K562 (cell line): ENCODE results near the gene JUND. TPM values are rescaled to one million over a fixed set of nuclear protein-coding genes. Genes with fewer than 3 reads are reported as not detected.

Experiments used
- ATF7 ChIP-seq: fragments of 450-650 bp; IDR thresholded peaks from 2 replicates; pipeline ENCODE4 v1.7.1; 2014; ENCODE audit warnings: mild to moderate bottlenecking, moderate library complexity
- CCNT2 ChIP-seq: IDR thresholded peaks from 2 replicates; pipeline ENCODE4 v1.6.1; 2011; ENCODE audit warnings: borderline replicate concordance, low read depth, mild to moderate bottlenecking, moderate library complexity, mixed read lengths, low read length; ENCODE audit not compliant: insufficient read length; ENCODE audit errors: extremely low read depth
- EGR1 ChIP-seq: fragments of 450-650 bp; conservative IDR thresholded peaks from 2 replicates; pipeline ENCODE4 v1.6.1; 2017; ENCODE audit warnings: mild to moderate bottlenecking
- FOSL1 ChIP-seq: fragments of 200-800 bp; sonication (Bioruptor generic); conservative IDR thresholded peaks from 2 replicates; pipeline ENCODE4 v1.6.1; 2016; ENCODE audit warnings: missing genetic modification characterization, missing compliant biosample characterization
- HMGN3 ChIP-seq: IDR thresholded peaks from 2 replicates; pipeline ENCODE4 v1.6.1; 2011; ENCODE audit warnings: borderline replicate concordance, low read depth, mild to moderate bottlenecking, mixed read lengths, low read length; ENCODE audit not compliant: insufficient read length; ENCODE audit errors: extremely low read depth
- JUN ChIP-seq, 2 experiments: sonication (generic) in 1 of 2; formaldehyde crosslinking in 1 of 2; IDR thresholded peaks; 2 replicates each; pipeline versions ENCODE4 v1.6.1 to v1.8.0; 2012 to 2022; ENCODE audit warnings: borderline replicate concordance in 2 of 2, mild to moderate bottlenecking in 2 of 2, improper control_type of control experiment in 1 of 2, low read depth in 1 of 2, low read length in 1 of 2, missing genetic modification reagents in 1 of 2
- JUND ChIP-seq, 2 experiments: IDR thresholded peaks; 2 replicates in 1 of 2; 3 replicates in 1 of 2; pipeline ENCODE4 v1.6.1; 2011; ENCODE audit warnings: borderline replicate concordance in 2 of 2, low read depth in 2 of 2, low read length in 2 of 2, improper control_type of control experiment in 1 of 2, missing biosample characterization in 1 of 2, missing genetic modification characterization in 1 of 2, missing genetic modification reagents in 1 of 2
- KDM1A ChIP-seq, 2 experiments: fragments of 450-650 bp; IDR thresholded peaks; 2 replicates each; pipeline ENCODE4 v1.6.1; 2016; ENCODE audit warnings: mild to moderate bottlenecking in 2 of 2
- ZFX ChIP-seq: sonication (generic); formaldehyde crosslinking; IDR thresholded peaks from 2 replicates; pipeline ENCODE4 v1.8.0; 2022; ENCODE audit warnings: mild to moderate bottlenecking, missing genetic modification reagents, moderate library complexity
- polyA plus RNA-seq, 8 experiments: library from polyadenylated mRNA; depleted of rRNA in 4 of 8; stranded (reverse) in 5 of 8; unstranded in 3 of 8; fragments of >200 nt; fragmentation: Nextera tagmentation in 2 of 8; fragmentation: Illumina TruSeq in 1 of 8; extraction: Ambion mirVana in 2 of 8; extraction: Trizol in 1 of 8; gene quantifications; 2 replicates each; pipeline versions ENCODE4 v1.2.1 to v1.2.3, GENCODE V29; 2011 to 2014; ENCODE audit warnings: inconsistent platforms in 1 of 8, missing spikeins in 1 of 8
- total RNA-seq, 7 experiments: library from RNA; depleted of rRNA in 6 of 7; stranded (reverse); fragments of >200 nt in 6 of 7; fragmentation: Illumina TruSeq in 2 of 7; extraction: Trizol in 2 of 7; gene quantifications; 2 replicates each; pipeline versions ENCODE4 v1.2.1 to v1.2.3, GENCODE V29; 2011 to 2021; ENCODE audit warnings: low replicate concordance in 1 of 7
- TF ChIP-seq, protein P1 (sequence below): sonication (generic); formaldehyde crosslinking; IDR thresholded peaks from 2 replicates; pipeline ENCODE4 v1.8.0; 2022; ENCODE audit warnings: missing genetic modification reagents, mild to moderate bottlenecking, borderline replicate concordance
- TF ChIP-seq, protein P2 (sequence below): sonication (generic); formaldehyde crosslinking; IDR thresholded peaks from 2 replicates; pipeline ENCODE4 v1.8.1; 2022; ENCODE audit warnings: missing genetic modification reagents

Gene JUND
- total and polyA plus RNA-seq, 9 of the 15 experiments (the other 6 are each of a cell fraction or from before 2014, with no cell fraction given): 6.4 to 286 (median 42.3) TPM

DNA sequence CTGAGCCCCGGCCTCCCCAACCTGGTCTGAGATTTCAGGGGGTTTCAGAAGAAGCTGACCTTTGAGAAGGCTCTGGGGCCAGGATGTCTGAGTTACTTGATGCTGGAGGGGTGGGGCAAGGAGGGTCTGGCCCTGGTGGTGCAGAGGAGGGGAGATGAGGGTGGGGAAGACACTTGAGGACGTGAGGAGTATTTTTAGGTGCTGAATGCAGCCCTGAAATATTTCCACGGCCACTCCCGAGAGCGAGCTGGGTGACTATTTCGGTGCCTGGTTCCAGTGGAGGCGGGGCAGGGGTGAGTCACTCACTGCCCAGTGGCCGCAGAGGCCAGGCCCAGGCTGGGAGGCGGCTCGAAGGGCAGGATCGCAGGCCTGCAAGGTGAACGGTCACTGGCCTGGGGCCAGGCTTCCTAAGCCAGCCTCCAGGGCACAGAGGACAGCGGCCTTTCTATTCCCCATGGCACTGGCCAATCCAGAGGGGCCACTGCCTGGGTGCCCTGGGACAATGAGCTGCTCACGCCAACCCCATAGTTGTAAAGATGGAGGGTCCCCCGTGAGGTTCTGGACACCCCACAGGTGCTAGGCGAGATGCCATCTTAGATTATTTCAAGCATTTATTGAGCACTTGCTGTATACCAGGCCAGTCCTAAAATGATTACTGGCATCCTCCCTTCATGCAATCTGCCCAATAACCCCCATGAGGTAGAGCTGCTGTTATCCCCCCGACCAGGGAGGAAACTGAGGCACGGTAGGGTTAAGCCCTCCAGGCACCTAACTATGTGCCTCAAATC lies 19.7 kb upstream of the JUND start (continued):
- TF ChIP-seq HMGN3 (peak; percentile 50), EGR1 (0 out of 2 replicates have a peak, but pooled peaks have one; percentile 8), CCNT2 (peak; percentile 41), ATF7 (peak; percentile 33; the same call in 1 of the 2 replicates), JUN (IDR thresholded peaks at IDR 0.05; ENCODE audit: borderline replicate concordance, low read depth, low read length) (peak; percentile 70; the same call in 1 of the 2 replicates), JUN (CRISPR knock-in tag; IDR thresholded peaks at IDR 0.05; ENCODE audit: borderline replicate concordance) (peak; percentile 87; the same call in 1 of the 2 replicates), FOSL1 (tag) (peak; percentile 94), ZFX (peak; percentile 59), KDM1A (IDR thresholded peaks at IDR 0.05) (peak in 1 of 2 experiments; percentile 81; a peak in 2 of 4 replicates), JUND (IDR thresholded peaks at IDR 0.05; ENCODE audit: borderline replicate concordance, low read depth, low read length) (peak; percentile 94), JUND (tag; IDR thresholded peaks at IDR 0.05; ENCODE audit: borderline replicate concordance, low read depth, low read length) (no peak)
- TF ChIP-seq, protein P1, sequence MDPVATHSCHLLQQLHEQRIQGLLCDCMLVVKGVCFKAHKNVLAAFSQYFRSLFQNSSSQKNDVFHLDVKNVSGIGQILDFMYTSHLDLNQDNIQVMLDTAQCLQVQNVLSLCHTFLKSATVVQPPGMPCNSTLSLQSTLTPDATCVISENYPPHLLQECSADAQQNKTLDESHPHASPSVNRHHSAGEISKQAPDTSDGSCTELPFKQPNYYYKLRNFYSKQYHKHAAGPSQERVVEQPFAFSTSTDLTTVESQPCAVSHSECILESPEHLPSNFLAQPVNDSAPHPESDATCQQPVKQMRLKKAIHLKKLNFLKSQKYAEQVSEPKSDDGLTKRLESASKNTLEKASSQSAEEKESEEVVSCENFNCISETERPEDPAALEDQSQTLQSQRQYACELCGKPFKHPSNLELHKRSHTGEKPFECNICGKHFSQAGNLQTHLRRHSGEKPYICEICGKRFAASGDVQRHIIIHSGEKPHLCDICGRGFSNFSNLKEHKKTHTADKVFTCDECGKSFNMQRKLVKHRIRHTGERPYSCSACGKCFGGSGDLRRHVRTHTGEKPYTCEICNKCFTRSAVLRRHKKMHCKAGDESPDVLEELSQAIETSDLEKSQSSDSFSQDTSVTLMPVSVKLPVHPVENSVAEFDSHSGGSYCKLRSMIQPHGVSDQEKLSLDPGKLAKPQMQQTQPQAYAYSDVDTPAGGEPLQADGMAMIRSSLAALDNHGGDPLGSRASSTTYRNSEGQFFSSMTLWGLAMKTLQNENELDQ (CRISPR knock-in tag): no peak
- TF ChIP-seq, protein P2, sequence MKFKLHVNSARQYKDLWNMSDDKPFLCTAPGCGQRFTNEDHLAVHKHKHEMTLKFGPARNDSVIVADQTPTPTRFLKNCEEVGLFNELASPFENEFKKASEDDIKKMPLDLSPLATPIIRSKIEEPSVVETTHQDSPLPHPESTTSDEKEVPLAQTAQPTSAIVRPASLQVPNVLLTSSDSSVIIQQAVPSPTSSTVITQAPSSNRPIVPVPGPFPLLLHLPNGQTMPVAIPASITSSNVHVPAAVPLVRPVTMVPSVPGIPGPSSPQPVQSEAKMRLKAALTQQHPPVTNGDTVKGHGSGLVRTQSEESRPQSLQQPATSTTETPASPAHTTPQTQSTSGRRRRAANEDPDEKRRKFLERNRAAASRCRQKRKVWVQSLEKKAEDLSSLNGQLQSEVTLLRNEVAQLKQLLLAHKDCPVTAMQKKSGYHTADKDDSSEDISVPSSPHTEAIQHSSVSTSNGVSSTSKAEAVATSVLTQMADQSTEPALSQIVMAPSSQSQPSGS (CRISPR knock-in tag): 0 out of 2 replicates have a peak, but pooled peaks have one; percentile 37
